ENCODE data around the gene SCAMP2.

The SCAMP2 gene

DNA sequence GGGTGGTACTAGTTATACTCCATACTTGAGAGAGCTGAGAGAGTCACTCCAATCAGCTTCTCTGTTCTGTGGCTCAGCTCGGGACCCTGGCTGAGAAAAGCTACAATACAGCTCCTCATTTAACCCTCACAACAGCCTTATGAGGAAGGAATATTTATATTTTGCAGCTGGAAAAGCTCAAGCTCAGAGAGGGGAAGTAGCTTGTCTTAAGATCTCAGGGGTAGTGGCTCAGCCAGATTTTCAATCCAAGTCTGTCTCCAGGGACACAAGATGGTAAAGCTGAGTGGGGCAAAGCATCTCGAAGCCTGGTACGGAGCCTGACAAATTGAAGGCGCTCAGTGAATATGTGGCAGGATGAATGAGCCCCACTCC lies 14.8 kb downstream of the SCAMP2 start:
- no peak for DNase-seq (ENCODE audit: low read depth)
- H3K4me3 ChIP-seq (ENCODE audit: low read length) = no peak overlapping the region
- TF ChIP-seq, protein P1, sequence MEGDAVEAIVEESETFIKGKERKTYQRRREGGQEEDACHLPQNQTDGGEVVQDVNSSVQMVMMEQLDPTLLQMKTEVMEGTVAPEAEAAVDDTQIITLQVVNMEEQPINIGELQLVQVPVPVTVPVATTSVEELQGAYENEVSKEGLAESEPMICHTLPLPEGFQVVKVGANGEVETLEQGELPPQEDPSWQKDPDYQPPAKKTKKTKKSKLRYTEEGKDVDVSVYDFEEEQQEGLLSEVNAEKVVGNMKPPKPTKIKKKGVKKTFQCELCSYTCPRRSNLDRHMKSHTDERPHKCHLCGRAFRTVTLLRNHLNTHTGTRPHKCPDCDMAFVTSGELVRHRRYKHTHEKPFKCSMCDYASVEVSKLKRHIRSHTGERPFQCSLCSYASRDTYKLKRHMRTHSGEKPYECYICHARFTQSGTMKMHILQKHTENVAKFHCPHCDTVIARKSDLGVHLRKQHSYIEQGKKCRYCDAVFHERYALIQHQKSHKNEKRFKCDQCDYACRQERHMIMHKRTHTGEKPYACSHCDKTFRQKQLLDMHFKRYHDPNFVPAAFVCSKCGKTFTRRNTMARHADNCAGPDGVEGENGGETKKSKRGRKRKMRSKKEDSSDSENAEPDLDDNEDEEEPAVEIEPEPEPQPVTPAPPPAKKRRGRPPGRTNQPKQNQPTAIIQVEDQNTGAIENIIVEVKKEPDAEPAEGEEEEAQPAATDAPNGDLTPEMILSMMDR (conservative IDR thresholded peaks at IDR 0.05; ENCODE audit: low read length) = no peak

DNA sequence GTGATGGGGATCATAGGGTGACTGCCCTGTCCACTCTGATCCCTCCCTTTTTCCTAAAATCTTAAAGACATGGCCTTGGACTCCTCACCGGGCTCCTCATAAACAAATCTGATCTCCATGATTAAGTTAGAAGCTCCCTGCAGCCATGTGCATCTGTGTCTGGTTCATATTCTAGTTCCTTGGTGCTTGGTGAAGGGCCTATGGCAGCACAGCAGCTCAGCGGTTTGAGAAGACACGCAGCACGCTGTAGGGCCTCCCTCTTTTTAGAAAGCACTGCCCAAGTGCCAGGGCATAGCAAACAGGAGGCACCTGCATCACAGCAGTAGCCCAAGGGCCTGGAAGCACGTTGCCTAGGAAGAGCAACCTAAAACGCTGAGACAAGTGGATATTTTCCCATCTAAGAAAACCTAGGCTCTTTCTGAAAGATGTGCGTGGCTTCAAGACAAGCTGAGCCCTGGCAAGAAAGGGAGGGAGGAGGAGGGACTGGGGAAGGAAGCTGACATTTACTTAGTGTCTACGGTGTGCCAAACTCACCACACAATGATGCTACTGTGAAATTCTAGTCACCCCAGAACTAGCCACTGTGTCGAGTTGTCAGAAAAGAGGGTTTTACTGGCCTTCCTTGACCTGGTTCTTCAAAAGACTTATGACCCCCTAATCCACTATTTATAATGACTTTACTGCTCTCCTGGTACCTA lies 15.3 kb downstream of the SCAMP2 start:
- no peak for DNase-seq (ENCODE audit: low read depth)
- TF ChIP-seq, protein P1 (conservative IDR thresholded peaks at IDR 0.05; ENCODE audit: low read length) = no peak
- H3K4me3 ChIP-seq (ENCODE audit: low read length) = no peak overlapping the region

DNA sequence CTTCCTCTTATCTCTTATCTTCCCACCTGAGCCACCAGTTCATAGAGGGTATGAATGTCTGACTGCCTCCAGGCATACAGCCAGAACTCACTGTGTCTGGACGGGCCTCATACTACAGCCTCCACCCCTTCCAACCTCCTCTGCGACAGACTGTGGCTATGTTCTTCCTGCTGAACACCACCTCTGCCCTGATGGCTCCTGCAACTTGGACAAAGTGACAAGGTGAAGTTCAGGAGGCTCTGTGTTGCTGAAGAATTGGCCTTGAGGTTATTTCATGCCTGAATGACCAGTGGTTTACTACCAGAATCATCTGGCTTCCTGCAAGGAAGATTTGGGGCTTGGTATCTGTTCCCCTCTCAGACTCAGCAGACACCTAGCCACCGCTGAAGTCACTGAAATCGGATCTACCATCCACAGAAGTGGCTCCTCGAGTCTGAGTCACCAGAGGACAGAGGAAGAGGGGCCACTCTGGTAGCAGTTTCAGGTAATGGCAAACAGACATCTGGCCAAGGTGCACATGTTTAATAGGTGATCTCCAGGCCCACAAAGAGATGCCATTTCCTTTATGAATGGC lies 16.0 kb downstream of the SCAMP2 start:
- H3K4me3 ChIP-seq (ENCODE audit: low read length) = no peak overlapping the region
- no peak for DNase-seq (ENCODE audit: low read depth)
- TF ChIP-seq, protein P1 (conservative IDR thresholded peaks at IDR 0.05; ENCODE audit: low read length) = no peak

DNA sequence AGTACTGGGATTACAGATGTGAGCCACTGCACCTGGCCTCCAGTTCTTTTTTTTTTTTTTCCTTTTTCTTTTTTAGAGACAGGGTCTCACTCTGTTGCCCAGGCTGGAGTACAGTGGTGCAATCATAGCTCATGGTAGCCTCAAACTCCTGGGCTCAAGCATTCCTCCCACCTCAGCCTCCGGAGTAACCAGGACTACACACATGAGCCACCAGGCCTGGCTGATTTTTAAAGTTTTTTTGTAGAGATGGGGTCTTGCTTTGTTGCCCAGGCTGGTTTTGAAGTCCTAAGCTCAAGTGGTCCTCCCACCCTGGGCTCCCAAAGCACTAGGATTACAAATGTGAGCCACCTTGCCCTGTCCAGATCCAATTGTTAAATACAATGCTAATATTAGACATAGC lies 16.6 kb downstream of the SCAMP2 start:
- DNase-seq (ENCODE audit: low read depth) = no peak
- TF ChIP-seq, protein P1 (conservative IDR thresholded peaks at IDR 0.05; ENCODE audit: low read length) = no peak
- H3K4me3 ChIP-seq (ENCODE audit: low read length) = no peak overlapping the region

DNA sequence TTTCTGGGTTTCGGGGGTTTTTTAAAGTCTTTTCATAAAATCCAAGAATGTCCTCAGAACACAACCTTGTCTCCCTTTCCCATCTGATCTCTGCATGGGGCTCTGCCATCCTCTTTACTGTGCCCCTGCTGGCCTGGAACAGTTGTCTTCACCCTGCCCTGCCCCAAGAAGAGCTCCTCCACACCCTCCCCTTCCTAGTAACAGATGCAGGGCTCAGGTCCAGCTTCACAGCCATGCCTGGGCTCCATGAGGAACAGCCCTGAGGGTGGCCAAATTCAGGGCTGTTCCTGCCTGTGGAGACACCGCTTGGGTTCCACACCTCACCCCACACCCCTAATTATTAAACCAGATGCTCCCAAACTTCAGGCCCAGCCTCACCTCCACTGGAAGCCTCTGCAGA lies 17.3 kb downstream of the SCAMP2 start:
- H3K4me3 ChIP-seq (ENCODE audit: low read length) = no peak overlapping the region
- TF ChIP-seq, protein P1 (conservative IDR thresholded peaks at IDR 0.05; ENCODE audit: low read length) = no peak
- DNase-seq (ENCODE audit: low read depth) = peak; percentile 6

DNA sequence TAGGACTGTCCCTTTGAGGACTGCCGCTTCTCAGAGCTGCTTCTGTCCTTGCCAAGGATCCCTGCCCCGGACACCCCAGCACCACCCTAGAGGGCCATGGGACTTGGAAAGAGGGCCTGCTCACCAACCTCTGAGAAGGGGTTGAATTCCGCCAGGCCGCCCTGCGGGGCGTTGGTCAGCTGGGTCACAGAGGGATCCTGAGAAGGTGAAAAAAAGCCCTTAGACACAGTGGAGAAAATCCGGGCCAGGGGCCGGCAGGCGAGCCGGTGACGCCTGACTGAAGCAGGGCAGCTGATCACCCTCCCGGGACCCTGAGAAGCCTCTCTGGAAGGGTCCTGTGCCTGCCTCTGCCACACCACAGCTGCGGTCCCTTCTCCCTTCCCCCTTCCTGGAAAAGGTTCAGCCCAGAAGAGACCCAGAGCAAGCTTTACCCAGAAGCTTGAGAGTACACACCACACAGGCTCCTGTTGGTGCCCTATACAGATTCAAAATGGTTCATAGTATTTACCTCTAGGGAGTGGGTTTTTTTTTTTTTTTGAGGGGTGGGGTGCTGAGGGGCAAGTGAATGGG lies 18.6 kb downstream of the SCAMP2 start:
- TF ChIP-seq, protein P1 (conservative IDR thresholded peaks at IDR 0.05; ENCODE audit: low read length) = no peak
- no peak for DNase-seq (ENCODE audit: low read depth)
- H3K4me3 ChIP-seq (ENCODE audit: low read length) = no peak overlapping the region

DNA sequence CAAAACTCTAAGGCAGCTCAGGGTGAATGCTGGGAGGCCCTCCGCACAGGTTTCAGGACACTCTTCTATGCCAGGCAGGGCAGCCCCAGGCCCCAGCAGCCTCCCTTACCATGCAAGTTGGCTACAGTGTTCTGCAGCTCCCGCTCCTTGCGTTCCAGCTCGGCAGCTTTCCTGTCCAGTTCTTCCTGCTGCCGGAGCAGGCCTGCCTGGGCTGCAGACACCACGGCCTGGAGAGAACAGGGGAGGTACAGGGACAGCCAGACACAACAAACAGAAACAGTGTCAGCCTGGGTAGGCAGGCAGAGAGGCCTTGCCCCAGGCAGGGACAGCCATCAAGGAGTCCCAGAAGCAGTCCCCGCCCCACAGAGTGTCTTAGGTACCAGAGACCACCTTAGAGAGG lies 21.2 kb downstream of the SCAMP2 start:
- no peak for DNase-seq (ENCODE audit: low read depth)
- TF ChIP-seq, protein P1 (conservative IDR thresholded peaks at IDR 0.05; ENCODE audit: low read length) = no peak
- no peak overlapping the region for H3K4me3 ChIP-seq (ENCODE audit: low read length)
